Amygdala (tissue), 56 donors: Measurements from ENCODE around the gene SDK2.

Source experiments
- DNase-seq, 56 donors: peaks; one replicate each; lab custom pipeline; 2025; lab: John Stamatoyannopoulos, UW

Gene SDK2

DNA sequence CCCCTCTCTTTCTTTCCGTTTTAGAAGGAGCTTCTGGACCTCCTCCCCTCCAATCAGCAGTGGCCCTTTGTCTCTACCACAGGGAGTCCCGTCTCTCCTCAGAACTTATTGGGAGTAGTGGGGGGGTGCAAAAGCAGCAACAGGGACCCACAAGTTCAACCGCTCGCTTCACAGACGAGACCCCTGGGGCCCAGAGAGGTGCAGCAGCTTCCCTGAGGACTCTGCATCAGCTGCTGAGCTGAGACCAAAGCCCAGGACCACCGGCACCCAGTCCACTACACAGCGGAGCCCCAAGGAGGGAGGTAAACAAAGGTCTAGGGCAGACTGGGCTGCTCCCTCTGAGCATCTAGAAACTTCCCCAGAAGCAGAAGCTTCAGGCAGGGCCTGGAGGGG lies 123.9 kb downstream of the SDK2 start:
- no peak for DNase-seq

DNA sequence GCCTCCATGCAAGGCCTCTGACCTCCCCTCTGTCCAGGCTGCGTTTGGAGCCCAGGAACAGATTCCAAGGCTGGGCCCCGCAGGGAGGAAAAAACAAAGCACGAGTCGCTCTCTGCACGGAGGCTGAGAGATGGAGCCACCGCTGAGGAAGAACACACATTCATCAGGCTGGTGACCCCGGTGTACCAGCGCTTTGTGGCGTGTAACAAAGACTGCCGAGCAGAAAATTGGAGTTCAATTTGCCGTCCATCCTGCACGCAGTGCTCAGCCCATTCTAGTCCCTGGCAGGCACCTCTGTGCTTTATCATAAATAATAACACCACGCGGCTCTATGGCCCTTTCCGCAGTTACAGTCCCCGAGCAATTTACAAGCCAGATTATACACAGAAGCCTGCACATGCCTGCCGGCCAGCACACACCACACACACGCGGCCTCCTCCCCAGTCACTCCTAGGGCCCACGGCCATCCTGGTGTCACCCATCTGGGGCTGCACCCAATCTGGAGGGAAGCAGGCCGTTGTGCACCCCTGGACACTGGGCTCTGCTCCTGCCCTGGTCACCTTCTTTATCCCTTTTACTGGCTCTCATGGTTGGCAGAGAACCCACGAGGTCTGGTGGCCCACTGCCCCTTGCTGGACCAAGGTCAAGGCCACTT lies 124.4 kb downstream of the SDK2 start:
- no peak for DNase-seq

- no peak for DNase-seq
These were observed 125.2 kb downstream of the SDK2 start for GRCh38 chr17:73519011-73519410.

GRCh38 chr17:73516431-73516830 lies 127.8 kb downstream of the SDK2 start:
- DNase-seq = peak in 2 of 56 donors; percentile 6 to 11

GRCh38 chr17:73514146-73514863 lies 129.9 kb downstream of the SDK2 start:
- DNase-seq = no peak

GRCh38 chr17:73513426-73513825 lies 130.8 kb downstream of the SDK2 start:
- peak in 11 of 56 donors; percentile 6 to 42 (median 16) for DNase-seq

DNA sequence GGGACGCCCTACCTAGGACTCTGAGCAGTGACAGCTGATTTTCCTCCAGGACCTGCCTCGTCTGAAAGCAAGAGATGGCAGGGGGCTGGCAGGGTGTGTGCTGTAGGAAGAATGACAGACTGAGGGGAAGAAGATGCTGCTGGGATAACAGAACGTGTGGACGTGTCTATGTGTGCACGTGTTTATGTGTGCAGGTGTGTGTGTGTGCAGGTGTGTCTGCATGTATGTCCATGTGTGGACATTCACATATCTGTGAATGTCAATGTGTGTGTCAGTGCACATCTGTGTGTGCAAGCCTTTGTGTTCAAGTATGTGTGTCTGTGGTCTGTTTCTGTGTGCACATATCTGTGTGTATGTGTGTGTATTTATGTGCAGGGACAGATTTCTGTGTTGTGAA lies 132.5 kb downstream of the SDK2 start:
- no peak for DNase-seq

GRCh38 chr17:73510981-73511718 lies 133.1 kb downstream of the SDK2 start:
- peak in 25 of 56 donors; percentile 10 to 64 (median 25) for DNase-seq

- DNase-seq = no peak
These were observed 135.2 kb downstream of the SDK2 start for GRCh38 chr17:73508931-73509605.

- no peak for DNase-seq
These were observed 136.0 kb downstream of the SDK2 start for GRCh38 chr17:73508057-73508930.

- DNase-seq = no peak
These were observed 137.5 kb downstream of the SDK2 start for GRCh38 chr17:73506470-73507435.

DNA sequence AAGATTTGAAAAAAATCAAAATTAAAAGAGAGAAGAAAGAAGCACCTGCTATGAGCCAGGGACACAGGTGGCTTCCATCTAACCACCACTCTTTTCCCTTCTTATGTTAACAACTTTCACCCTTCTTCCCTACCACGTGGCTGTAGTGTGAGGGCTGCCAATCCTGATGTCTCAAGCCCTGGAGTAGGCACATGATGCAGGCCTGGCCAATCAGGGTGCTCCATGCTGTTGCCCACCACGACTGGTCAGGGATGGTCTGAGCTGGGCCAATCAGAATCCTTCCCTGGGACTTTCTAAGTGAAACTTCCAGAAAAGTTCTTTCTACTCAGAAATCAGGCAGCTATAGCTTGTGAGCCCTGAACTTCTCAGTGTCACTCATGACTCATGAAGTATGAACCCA lies 140.7 kb downstream of the SDK2 start:
- no peak for DNase-seq

DNA sequence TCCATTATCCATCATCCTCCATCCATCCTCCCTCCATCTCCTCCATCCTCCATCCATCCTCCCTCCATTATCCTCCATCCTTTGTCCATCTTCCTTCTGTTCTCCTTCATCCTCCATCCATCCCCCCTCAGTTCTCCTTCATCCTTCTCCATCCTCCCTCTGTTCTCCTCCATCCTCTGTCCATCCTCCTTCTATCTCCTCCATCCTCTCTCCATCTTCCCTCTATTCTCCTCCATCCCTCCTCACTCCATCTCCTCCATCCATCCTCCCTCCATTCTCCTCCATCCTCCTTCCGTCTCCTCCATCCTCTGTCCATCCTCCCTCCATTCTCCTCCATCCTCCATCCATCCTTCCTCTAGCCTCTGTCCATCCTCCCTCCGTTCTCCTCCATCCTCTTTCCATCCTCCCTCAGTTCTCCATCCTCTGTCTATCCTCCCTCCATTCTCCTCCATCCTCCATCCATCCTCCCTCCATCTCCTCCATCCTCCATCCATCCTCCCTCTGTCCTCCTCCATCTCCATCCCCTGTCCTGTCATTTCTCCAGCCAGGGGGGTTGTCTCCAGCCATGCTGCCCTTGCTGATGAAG lies 143.7 kb downstream of the SDK2 start:
- DNase-seq = no peak

- DNase-seq = no peak
These were observed 145.2 kb downstream of the SDK2 start for GRCh38 chr17:73498886-73499554.

GRCh38 chr17:73498176-73498575 lies 146.1 kb downstream of the SDK2 start:
- DNase-seq = no peak

GRCh38 chr17:73497721-73498120 lies 146.5 kb downstream of the SDK2 start:
- no peak for DNase-seq

DNA sequence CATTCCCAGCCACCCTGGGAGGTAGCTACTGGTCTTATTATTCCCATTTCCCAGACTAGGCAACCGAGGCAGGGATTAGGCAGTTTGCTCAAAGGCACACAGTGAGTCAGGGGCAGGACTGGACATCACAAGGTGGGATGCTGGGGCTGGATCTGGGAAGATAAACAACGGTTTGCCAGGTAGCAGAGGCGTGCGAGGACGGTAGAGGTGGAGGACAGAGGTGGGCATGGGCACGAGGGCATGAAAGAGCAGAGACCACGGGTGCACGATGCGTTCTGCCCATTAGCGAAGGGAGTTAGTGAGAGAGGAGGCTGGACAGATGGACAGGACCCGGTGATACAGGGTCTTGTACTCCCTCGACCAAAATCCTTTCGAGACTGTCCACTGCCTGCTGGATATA lies 148.0 kb downstream of the SDK2 start:
- DNase-seq = no peak

- DNase-seq = no peak
These were observed 148.6 kb downstream of the SDK2 start for GRCh38 chr17:73495641-73496040.
